GM19240 (cell line): ENCODE results near the gene COL15A1.

Source experiments
- DNase-seq: peaks from one replicate; pipeline ENCODE4 v3.0.0; 2011; ENCODE audit warnings: low spot score; ENCODE audit not compliant: insufficient read length

The COL15A1 gene

DNA sequence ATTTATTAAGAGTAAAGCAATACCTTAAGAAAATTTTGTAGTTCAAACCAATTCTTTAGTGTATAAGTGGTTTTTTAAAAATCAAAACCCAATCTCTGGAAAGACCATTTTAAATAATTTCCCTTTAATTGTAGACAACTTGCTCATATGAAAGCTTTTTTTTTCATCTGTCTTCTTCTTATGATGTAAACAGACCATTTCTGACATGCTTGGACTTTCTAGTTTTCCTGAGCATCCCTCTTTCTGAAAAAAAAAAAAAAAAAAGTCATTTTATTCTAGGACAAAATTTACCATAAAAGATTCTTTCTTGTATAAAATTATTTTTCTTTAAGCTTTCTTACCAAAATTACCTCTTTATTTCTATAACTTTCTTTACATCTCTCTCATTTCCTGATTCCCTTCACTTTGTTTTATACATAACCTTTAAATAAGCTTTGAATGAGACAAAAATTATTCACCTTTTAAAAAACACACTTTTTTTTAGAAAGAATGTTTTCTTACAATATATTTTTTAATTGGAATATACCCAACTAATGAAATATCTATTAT is 67.5 kb downstream of the COL15A1 start:
- no peak for DNase-seq

DNA sequence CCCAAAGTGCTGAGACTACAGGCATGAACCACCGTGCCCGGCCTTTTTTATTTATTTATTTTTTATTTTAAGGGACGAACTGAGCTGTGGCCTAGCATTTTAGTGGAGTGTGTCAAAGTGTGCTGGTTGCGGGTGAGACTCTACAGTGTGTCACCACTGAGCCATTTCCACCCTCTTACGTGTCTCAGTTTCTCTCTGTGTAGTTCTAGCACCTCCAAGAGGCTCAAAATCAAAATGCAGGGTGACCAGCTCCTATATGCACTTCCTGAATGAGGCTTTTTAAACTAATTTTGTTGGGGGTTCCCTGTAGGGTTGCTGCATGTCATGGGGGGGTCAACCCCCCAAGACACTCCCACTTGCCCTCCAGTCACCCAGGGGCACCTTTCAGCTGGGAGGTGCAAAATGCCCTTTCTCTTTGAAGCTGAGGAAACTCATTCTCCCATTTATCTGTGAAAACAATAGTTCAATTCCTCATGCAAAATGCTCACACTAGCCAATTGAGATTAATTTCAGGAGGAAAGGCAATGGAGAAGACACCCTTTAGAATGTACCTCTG is 69.3 kb downstream of the COL15A1 start:
- DNase-seq = no peak

DNA sequence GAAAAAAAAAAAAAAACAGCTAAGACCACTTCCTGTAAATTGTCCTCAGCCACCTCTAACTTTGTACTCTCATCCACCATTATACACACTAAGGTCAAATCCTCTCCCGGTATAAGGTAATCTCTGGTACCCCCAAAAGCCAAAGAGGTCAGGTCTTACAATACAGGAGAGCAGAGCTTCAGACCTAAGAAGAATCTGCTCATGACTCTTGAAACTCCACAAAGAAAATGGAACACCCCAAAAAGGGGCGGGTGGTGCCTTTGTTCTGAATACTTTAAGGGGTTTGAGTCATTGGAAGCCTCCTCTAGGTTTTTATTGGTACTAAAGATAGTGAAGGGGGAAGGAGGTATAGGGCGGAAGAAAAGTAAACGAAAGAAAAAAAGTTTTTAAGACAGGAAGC is 69.8 kb downstream of the COL15A1 start:
- no peak for DNase-seq

DNA sequence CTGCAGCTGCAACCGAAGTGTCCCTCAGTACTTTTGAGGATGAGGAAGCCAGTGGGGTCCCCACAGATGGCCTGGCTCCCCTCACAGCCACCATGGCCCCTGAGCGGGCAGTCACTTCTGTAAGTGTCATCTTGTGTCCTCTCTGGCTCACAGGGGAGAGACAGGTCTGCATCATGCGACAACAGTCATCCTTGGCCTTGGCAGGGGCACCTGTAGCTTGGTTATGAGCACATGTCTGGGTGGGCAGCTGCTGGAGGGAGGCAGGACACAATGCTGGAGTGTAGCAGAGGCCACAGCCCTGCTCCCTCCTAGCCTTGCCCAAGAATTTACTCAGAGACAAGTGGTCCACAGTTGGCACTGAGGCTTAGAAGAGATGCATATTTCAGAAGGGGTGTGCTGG is 71.7 kb downstream of the COL15A1 start:
- DNase-seq = no peak

DNA sequence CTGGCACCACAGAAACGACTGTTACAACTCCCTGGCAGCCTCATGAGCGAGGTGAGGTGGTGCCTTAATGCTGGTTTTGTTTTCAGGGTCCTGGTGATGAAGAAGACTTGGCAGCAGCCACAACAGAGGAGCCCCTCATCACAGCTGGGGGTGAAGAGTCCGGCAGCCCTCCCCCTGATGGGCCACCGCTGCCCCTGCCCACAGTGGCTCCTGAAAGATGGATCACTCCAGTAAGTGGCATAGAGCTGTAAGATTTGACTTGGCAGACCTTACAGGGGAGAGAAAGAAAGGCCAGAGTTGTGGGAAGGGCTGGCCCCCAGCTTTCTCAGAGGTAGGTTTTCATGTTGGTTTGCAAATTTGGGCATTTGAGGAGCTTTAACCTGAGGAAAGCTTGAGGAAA is 72.2 kb downstream of the COL15A1 start:
- DNase-seq = no peak

DNA sequence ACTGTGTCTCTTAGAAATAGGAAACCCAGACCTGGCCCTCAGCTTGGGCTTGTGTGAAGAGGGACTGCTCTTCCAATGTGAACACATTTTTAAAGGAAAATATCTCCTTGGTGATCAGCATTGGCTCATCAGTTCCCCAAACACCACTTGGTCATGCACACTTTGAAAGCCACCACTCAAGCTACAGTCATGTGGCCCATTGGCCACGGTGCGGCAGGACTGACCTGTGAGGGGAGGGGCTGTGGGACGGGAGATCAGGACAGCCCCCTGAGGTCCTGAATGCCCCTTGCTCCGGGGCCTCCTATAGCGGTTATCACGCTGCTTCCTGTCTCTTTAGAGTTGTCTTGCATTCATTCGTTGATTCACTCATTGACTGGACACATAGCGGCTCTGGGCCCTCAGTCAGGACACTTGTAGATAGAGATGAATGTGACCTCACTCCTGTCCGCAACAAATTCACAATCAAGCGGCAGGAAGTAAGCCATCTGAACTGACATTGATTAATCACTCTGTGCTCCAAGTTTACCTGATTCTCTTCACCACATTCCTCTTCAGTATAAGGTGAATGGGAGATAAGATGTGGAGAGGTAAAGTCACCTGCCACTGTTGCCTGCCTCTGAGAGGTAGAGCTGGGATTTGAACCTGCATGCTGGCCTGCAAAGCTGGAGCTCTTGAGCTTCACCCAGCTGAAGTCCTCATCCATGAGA is 73.1 kb downstream of the COL15A1 start:
- DNase-seq = no peak

DNA sequence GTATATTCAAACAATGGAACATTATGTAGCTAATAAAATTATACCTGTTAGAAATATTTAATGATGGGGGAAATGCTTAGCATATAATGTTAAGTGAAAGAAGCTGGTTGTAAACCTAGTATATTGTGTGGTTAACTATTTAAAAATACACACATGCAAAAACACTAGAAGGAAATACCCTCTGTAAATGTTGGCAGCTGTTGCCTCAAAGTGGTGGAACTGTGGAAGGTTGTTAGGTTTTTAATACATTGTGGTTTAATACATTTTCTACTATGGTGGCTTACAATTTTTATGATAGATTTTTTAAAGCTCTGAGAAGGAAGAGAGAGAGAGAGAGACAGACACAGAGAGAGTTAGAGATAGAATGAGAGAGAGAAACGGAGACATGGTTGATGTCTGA is 74.9 kb downstream of the COL15A1 start:
- DNase-seq = no peak

DNA sequence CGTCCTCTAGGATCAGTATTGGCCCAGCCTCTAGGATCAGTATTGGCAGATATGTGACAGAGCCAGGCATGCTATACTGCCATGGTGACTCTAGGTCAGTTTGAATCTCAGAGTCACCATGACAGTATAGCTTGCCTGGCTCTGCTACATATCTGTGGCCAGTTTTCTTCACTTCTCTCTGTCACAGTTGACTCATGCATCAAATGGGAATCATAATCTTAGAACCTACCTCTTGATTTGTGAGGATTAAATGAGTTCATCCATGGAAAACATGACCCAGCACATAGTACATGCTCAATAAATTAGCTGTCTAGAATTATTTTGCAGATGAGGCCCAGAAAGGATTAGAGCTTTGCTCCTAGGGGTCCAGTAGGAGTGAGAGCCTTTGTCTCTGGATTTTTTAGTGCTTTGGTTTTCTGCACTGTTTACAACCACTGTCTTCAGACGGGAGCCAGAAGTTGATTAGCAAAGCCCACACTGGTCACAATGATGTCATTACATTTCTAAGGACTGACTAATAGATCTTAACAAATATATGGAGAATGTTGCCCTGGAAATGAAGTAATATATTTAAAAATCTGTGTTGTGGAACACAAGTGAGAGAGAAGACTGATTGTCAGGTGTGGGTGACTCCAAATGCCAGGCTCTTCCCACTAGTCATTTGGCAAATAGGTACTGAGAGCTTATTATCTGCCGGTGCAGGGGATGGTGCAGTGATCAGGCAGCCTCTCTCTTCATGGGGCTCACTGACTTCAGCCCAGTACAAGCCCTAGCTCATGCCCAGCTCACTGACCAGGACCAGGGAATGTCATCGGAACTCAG is 76.0 kb downstream of the COL15A1 start:
- no peak for DNase-seq

DNA sequence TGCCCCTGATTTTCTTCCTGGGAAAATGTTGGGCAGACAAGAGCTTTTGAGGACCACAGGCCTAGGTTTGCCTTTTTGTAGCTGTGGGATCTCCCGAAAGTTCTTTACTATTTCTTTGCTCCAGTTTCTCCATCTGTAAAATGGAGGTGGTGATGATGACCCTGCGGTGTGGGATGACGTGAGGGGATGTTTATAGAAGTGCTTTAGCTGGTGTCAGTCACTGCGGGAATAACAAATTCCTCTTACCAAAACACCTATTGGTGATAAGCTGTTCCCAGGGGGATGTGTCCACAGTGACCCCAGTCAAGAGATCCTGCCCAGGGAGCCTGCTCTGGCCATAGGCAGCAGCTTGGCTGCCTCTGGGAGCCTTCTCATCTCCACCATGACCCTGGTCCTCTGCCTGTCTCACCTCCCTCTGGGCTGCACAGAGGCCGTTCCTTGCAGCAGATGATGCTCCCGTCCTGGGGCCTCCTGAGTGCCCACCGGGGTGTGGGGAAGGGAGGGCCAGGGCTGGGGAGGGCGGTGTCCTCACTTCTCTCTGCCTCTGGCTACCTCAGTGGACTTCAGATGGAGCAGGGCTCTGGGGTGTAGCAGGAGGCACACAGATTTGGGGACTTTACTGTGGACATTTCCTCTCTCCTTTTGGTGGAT is 77.2 kb downstream of the COL15A1 start:
- no peak for DNase-seq

DNA sequence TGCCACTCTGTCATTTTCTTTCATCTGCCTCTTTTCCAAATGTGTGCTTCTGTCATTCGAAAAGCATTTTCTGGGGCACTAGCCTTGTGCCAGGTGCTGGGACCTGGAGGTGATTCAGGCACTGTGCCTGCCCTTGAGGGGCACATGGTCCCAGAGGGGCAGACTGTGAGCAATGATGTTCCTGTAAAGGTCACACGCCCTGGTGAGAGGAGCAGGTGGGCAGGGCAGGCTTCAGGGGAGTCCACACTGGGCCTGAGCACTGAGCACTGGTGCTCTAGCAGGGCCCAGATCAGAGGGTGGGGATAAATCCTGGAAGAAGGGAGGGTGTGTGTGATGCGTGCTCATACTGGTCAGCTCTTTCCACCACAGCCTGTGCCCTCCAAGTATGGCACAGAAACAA is 77.8 kb downstream of the COL15A1 start:
- no peak for DNase-seq

DNA sequence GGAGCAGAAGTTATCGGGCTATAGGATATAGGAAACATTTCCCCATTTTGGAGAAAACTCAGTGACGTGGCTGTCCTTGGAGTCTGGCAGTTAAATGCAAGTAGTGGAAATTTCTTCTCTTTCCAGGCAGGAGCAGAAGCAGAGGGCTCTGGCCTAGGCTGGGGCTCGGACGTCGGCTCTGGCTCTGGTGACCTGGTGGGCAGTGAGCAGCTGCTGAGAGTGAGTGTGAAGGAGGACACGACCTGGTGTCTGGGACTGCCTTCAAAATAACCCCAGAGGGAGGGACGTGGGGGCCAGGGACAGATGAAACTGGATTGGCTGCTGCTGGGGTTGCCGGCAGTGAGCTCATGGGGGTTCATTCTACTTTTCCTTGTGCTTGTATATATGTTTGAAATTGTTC is 79.5 kb downstream of the COL15A1 start:
- DNase-seq = no peak

DNA sequence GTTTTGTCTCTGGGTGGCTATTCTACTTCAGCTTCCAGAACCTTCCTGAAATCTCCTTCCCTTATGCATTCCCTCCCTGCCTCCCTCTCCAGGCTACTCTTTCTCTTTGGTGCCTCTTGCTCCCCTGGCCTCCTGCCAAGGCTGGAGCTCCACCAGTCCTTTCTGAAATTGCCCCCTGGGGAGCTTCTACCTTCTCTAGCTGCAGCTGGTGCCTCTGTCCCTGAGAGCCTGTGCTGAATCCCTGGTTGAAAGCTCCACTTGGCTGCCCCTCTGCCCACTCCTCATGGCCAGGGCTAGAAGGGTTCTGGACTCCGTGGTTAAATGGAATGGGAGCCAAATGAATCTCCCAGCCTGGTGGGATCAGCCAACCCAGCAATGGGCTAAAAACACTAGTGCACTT is 80.1 kb downstream of the COL15A1 start:
- DNase-seq = no peak

DNA sequence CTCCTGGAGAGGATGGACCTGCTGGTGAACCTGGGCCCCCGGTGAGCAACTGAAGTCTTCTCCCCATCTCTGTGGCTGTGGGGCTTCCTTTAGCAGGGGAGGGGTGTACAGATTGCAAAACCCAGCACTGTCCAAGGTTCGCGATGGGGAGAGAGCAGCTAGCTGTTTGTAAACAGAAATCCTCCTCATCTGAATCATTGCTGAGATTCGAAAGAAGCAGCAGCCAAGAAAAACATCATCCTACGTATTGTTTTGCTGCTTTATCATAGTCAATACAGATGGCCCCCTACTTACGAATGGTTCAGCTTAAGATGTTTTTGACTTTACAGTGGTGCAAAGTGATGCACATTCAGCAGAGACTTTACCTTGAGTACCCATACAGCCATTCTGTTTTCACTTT is 81.3 kb downstream of the COL15A1 start:
- DNase-seq = no peak

DNA sequence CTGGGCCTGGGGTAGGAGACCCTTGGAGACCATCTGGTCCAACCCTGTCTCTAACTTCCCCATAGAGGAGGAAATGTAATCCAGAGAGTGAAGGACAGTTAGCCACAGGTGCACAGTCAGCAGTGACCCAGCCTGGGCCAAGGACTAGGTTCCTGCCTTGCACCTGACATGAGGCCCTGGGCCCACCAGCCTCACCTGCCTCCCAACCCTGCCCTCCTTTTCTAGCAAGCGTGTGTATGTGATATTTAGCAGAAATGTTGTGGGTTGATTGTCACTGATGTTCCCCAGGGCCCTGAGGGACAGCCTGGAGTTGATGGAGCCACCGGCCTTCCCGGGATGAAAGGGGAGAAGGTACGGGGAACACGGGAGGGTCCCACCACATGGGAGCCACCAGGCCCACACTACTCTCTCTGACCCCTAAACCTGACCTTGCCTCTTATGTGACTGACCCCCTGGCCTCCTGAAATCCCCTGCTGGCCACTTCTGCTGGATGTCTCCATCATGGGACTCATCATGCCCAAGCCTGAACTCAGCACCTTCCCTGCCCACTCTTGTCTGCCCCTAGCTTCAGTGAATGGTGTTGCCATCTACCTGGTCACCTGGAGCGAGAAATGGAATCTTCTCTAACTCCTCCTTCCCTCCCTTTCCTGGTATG is 82.0 kb downstream of the COL15A1 start:
- no peak for DNase-seq

DNA sequence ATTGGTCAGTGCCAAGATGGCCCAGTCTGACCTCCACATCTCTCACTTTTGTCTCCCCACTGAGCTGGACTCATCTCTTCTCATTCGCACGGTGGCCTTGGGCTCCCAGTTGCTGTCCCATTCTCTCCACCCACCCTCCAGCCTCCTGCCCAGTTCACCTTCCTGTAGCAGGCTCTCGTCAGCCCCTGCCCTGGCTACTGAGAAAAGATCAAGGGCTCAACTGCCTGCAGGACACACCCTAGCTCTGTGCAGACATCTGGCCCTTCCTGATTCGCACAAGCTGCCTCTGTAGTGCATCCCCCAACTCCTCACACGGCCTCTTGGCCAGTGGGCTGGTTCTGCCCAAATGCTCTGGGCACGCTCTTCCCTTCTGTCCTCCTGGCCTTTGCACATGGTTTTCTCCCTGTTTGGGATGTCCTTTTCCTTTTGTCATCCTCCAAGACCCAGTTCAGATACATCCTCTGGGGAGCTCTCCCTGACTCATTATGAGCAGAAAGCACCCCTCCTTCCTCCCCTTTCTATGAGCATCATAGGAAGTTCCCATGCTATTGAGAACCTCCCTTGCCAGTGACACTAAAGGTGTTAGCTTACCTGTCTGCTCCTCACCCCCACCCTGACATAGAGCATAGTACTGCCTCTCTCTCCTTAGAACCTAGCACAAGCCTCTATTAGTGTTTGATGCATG is 82.7 kb downstream of the COL15A1 start:
- no peak for DNase-seq

DNA sequence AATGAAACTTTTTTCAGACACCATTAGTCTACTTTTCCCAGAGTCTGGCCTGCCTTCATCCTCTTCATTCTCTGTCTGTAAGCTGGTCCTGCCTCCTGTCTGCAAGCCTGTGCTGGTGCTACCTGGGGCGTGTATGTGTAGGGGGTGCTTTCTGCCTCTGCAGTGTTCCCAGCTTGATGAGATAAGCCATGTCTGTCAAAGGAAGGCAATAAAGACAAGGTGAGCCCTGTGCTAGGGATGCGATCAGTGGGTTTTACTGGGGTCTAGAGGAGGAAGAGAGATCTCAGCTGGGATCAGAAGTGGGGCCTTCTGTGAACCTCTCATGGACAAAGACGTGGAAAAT is 83.2 kb downstream of the COL15A1 start:
- no peak for DNase-seq

DNA sequence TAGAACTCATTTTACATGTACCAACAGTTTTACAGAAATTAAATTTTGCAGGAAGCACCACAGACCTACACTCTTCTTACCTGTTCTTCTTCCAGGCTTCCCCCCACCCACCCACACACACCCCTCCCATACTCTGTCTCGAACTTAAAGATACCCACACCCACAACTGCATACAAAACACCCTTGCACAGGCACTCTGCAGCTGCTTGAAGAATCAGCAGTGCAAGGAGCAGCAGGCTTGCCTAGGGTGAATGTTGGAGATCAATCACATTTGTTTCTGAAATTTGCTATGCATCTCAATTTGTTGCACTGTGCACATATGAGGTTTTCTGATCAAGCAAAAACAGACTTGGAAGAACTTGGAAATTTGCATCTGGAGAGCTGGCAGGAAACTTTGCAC is 83.7 kb downstream of the COL15A1 start:
- no peak for DNase-seq

DNA sequence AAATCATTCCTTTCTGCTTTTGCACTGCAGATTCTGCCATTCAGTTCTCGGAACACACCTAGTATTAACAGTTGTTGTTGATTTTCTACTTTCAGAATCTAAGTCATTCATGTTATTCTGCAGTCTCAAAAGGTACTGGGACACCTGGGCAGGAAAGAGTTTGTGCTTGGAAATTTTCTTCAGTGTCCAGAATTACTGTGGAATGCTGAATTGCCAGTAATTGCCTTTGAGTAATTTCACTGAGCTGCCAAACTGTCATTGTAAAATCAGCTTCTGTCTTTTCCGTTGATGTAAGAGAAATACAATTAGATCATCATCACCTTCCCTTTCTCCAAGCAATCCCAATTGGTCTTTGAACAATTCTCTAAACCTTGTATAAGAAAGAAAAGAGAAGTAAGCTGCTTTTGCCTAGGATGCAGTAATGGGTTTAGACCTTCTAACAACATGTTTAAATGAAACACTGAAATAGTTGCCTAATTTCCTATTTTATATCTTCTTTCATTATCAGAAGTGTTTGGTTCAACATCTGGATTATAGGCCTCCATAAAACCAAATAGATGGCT is 85.5 kb downstream of the COL15A1 start:
- DNase-seq = no peak

DNA sequence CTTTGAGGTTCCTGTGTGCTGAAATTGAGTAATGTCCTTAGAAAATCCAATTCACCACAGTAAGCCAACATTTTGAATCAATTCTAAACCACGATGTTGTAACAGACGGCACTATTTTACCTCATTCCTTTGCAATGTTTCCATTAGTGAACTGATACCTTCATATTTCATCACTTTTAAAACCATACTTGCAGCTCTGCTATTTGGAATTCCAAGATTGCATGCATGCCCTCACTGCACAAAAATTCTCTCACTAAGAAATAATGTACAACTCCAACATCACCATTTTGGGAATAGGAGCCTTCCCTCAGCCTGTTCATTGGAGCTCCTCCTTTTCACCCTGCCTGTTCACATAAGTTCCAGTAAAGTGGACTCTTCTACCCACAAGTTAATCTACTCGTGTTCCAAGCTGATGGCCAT is 86.4 kb downstream of the COL15A1 start:
- no peak for DNase-seq

DNA sequence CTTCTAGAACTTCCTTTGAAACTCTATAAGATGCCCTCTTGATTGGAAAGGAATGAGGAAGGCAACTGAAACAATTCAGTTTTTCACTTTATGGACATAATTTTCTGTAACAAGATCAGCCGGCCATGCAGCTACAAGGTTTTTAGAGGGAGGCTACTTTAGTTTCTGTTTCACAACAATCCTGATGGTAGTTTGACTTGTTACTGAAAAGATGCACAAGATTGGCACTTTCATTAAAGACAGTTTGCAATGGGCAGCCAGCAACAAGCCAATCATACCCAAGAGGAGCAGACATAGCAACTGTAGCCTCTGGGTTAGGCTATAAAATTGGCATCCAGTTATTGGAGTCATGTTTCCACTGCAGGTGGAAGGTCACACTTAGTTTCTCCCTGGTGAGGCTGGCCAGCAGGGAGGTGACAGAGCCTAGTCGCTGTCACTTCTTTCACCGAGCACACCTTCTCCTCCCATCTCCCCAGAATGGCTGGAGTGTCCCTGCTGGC is 87.0 kb downstream of the COL15A1 start:
- DNase-seq = no peak
